Eye (tissue), 1 donor: ENCODE data around the gene SLC16A8.
"Not testable (repeated sequence)": the region's sequence is repeated elsewhere in the genome, so short reads cannot be mapped to it uniquely, and the experiment has no call there.

Experiments used
- DNase-seq: peaks from one replicate; pipeline ENCODE4 v3.0.0-alpha.2; 2015

Gene SLC16A8, protein sequence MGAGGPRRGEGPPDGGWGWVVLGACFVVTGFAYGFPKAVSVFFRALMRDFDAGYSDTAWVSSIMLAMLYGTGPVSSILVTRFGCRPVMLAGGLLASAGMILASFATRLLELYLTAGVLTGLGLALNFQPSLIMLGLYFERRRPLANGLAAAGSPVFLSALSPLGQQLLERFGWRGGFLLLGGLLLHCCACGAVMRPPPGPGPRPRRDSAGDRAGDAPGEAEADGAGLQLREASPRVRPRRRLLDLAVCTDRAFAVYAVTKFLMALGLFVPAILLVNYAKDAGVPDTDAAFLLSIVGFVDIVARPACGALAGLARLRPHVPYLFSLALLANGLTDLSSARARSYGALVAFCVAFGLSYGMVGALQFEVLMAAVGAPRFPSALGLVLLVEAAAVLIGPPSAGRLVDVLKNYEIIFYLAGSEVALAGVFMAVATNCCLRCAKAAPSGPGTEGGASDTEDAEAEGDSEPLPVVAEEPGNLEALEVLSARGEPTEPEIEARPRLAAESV

GRCh38 chr22:38083931-38084631 is at the start of gene SLC16A8:
Gene SLC16A8 (minus strand): TSS chr22:38084184. CDS start chr22:38082873, 1,311 bp downstream.
- DNase-seq: peak; percentile 63

GRCh38 chr22:38133331-38133730 is 49.3 kb upstream of the SLC16A8 start:
- DNase-seq: no peak

GRCh38 chr22:38132794-38133193 is 48.8 kb upstream of the SLC16A8 start:
- DNase-seq: no peak

- no peak for DNase-seq
Observed at GRCh38 chr22:38132136-38132535, 48.2 kb upstream of the SLC16A8 start.

GRCh38 chr22:38131399-38131798 is 47.4 kb upstream of the SLC16A8 start:
- no peak for DNase-seq

DNA sequence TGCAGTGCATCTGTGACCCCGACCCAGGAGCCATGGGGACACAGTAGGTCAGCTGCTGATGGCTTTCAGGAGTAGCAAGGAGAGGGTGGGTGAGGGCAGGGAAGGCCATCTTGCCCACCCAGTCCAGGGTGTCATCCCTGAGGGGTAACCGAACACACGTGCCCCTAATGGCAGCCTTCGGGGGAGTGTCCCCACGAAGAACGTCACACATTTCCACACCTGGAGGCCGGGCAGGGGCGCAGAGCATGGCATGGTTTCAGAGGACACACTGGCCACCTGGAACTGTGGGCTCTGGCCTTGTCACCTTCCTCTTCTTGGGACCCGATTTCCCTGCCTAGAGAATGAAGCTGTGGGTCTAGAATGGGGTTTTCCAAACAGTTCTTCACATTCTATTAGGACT is 45.9 kb upstream of the SLC16A8 start:
- no peak for DNase-seq

DNA sequence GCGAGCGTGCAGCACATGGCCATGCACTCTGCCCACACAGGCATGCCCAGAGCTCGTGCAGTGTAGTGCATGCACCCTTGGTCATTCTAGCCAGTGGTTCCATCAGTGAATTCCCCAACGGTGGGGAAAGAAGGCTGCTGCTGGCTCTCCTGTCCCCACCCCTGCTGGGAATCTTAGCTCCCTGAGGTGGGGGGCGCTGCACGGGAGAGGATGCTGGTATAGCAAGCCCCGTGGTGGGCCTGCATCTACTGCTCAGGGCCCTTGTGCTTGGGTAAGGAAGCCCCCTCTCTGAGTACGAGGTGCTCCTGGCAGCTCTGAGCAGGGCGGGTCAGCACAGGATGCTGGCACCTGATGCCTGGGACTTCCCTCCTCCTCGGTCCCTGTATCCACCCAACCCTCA is 45.0 kb upstream of the SLC16A8 start:
- no peak for DNase-seq

DNA sequence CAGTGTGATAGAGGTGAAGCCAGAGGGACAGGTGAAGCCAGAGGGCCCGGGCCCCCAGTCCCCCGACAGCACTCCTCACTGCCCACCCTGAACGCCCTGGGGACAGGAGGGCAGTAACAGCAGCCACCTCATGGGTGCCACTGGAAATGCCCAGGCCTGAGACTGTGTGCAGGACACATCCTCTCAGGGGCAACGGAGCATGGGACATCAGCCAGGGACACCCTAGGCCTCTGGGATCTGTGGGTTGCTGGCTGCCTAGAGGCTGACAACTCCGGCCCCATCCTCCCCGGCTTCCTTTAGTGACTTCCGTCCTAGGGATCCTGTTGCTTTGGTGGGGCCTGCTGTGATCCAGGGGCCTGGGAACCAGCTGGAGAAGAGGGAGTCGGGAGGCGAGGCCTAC is 43.9 kb upstream of the SLC16A8 start:
- DNase-seq: no peak

- DNase-seq: peak; percentile 41
Observed at GRCh38 chr22:38126928-38127668, 43.1 kb upstream of the SLC16A8 start.

DNA sequence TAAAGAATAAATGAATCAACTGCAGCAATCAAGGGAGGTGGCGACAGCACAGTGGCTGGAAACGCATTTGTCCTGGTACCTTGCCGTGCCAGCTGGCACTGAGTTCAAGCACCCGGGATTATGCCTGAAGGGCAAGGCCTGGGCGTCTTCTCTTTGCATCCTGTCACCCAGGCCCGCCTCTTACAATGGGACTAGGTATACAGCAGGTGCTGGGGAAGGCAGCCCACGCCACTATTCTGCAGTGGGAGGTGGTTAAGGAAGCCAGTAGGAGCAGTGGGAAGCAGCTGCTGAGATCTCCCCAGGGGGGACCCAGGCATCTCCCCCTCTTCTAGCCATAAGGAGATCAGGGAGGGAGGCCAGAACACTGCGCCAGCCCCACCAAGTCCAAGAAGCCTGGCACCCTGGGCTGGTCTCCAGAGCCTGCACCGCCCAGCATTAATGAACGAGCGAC is 41.8 kb upstream of the SLC16A8 start:
- no peak for DNase-seq

GRCh38 chr22:38125038-38125610 is 41.1 kb upstream of the SLC16A8 start:
- no peak for DNase-seq

- DNase-seq: no peak
Observed at GRCh38 chr22:38124236-38124974, 40.4 kb upstream of the SLC16A8 start.

GRCh38 chr22:38122616-38123015 is 38.6 kb upstream of the SLC16A8 start:
- no peak for DNase-seq

- no peak for DNase-seq
Observed at GRCh38 chr22:38120359-38121110, 36.6 kb upstream of the SLC16A8 start.

DNA sequence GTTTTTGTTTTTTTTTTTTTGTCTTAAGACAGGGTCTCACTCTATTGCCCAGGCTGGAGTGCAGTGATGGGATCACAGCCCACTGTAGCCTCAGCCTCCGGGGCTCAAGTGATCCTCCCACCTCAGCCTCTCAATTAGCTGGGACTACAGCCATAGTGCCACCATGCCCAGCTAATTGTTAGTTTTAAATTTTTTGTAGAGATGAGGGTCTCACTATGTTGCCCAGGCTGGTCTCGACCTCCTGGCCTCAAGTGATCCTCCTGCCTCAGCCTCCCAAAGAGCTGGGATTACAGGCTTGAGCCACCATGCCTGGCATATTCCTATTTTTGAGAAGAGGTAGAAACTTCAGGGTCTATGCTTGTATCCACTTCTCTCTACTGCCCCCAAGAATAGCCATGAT is 34.8 kb upstream of the SLC16A8 start:
- not testable (repeated sequence) for DNase-seq

- no peak for DNase-seq
Observed at GRCh38 chr22:38118182-38118581, 34.2 kb upstream of the SLC16A8 start.

DNA sequence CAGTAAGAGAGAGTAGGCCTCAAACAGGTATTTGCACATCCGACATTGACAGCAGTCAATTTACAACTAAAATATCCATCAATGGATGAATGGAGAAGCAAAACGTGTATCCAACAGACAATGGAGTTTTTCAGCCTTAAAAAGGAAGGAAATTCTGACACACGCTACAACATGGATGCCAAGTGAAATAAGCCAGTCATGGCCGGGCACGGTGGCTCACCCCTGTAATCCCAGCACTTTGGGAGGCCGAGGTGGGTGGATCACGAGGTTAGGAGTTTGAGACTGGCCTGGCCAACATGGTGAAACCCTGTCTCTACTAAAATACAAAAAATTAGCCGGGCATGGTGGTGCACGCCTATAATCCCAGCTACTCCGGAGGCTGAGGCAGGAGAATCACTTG is 33.6 kb upstream of the SLC16A8 start:
- not testable (repeated sequence) for DNase-seq

- peak; percentile 9 for DNase-seq
Observed at GRCh38 chr22:38115423-38116205, 31.6 kb upstream of the SLC16A8 start.

DNA sequence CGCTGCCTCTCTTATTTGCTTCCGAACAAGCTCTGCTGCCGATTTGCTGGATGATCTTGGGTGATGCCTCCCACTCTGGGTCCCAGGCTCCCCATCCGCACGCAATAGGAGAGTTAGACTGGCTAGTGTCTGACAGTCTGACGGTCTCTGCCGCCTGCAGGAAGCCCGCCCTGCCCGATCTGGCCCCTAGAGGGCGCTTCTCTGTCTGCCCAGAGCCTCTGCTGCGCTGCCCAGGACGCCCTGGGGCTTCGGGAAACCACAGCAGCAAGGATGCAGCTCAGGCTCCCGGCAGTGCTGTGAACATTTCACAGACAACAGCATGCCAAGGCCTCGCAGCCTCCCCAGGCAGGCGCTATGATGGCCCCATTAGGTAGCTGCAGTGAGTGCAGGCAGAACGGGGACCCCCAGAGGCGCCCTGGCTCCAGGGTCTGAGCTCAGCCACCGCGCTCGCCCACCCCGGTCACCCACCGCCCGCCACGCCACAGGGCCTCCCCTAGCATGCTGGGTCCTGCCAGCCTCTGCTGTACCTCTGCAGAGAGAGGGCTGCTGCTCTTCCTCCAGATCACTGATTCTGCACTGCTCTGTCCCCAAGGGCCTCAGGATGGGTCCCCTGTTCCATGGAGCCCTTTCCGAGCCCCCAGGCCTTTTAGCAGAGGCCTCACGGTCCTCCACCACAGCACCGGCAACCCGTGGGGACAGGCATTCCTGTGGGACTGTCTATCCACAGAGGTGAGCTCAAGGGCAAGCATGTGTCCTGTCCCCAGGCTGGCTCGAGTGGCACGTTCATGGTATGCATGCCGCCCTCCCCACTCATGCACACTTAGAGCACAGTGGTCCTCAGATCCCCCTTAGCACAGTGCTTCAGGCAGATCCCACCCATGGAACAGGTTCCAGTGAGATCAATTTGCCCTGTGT is 30.8 kb upstream of the SLC16A8 start:
- peak; percentile 92 for DNase-seq
